ENCODE results near the gene RCOR1. TPM values are rescaled to one million over a fixed set of nuclear protein-coding genes. Genes with fewer than 3 reads are reported as not detected.

RCOR1 gene
- total RNA-seq, 1 experiment from 2014 or later, result 34.1 TPM

DNA sequence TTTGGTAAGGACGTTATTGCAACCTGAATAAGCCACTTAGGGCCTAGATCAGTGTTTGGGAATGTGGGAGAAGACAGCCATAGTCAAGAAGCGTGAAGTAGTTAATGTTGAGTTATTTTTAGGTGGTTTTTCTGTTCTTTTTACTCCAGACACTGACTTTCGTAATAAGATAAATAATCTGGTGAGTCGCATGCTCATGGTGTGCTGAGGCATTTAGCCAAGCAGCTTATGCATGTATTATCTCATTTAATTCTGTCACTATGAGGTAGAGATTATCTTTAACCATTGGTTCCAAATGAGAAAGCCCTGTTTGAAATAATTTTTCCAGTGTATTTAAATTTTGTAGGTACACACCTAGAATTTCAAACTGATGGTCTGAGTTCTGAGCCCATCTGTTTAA, 67.3 kb downstream of the RCOR1 start:
- no peak overlapping the region for H3K18ac ChIP-seq (ENCODE audit: insufficient read length, low read depth, low read length)
- no peak overlapping the region for H4K8ac ChIP-seq (replicated peaks; ENCODE audit: insufficient read length, low read depth, low read length)
- no peak overlapping the region for H3K56ac ChIP-seq (ENCODE audit: insufficient read length, low read depth, low read length)
- H3K23ac ChIP-seq (ENCODE audit: insufficient read length, low read depth, low read length), result no peak overlapping the region
- no peak overlapping the region for H4K91ac ChIP-seq (ENCODE audit: insufficient read length, low read depth, low read length)
- H3K9me3 ChIP-seq (ENCODE audit: control insufficient read depth, low read depth, low read length), result no peaks in the 10 kb centered on the region
- H3K4ac ChIP-seq (ENCODE audit: low read depth, low read length), result no peak overlapping the region
- peaks cover 10% of the 10 kb centered on the region; the same call in 1 of the 2 replicates for H3K4me1 ChIP-seq (ENCODE audit: insufficient read depth, low read length)
- no peak overlapping the region for H3T11ph ChIP-seq (ENCODE audit: low read length)
- H2BK12ac ChIP-seq (ENCODE audit: insufficient read length, low read depth, low read length), result no peak overlapping the region
- H3K27me3 ChIP-seq (ENCODE audit: insufficient read depth, low read length), result no peaks in the 10 kb centered on the region
- DNase-seq, result no peak
- Mint-ChIP-seq H3K4me3 (no peak overlapping the region), H3K27me3 (ENCODE audit: low read depth) (no peaks in the 10 kb centered on the region), H3K36me3 (ENCODE audit: insufficient read depth in 1 of 3, low read depth in 3 of 3) (no peaks in the 10 kb centered on the region; a peak in 1 of 7 replicates), H3K4me1 (peaks cover 48 to 56% of the 10 kb centered on the region in 2 experiments), H3K27ac (no peak overlapping the region), H3K9me3 (no peaks in the 10 kb centered on the region)
- H3K27ac ChIP-seq (ENCODE audit: insufficient read length, low read depth, low read length), result no peak overlapping the region
- H2BK15ac ChIP-seq (ENCODE audit: low read depth, low read length), result no peak overlapping the region
- H3K79me2 ChIP-seq (ENCODE audit: insufficient read depth, low read length), result peaks cover 18% of the 10 kb centered on the region; the same call in 1 of the 2 replicates
- no peaks in the 10 kb centered on the region for H3K23me2 ChIP-seq (ENCODE audit: insufficient read length, low read depth, low read length, poor library complexity, severe bottlenecking)
- H2BK5ac ChIP-seq (ENCODE audit: insufficient read length, low read length), result no peak overlapping the region
- no peak overlapping the region for H3K4me2 ChIP-seq (ENCODE audit: insufficient read depth, insufficient read length, low read length)
- H3K9ac ChIP-seq (ENCODE audit: extremely low read depth, insufficient read length, low read length), result no peak overlapping the region
- no peak overlapping the region for H2AK5ac ChIP-seq (ENCODE audit: insufficient read length, low read length)
- H3K79me1 ChIP-seq (ENCODE audit: insufficient read depth, low read depth, low read length, poor library complexity, severe bottlenecking), result peaks cover 2% of the 10 kb centered on the region
- H3K14ac ChIP-seq (ENCODE audit: insufficient read depth, low read length), result no peak overlapping the region
- no peak overlapping the region for H2AFZ ChIP-seq (ENCODE audit: low read length)
- no peak overlapping the region for H4K5ac ChIP-seq (ENCODE audit: insufficient read length, low read depth, low read length)
- no CpG with 5 or more reads among the region's 4 CpGs for WGBS (ENCODE audit: extremely low coverage, insufficient read length, low lambda C conversion rate)
- no peak overlapping the region for H2BK120ac ChIP-seq (ENCODE audit: low read depth, low read length, poor library complexity, severe bottlenecking)
- TF ChIP-seq, protein P1, sequence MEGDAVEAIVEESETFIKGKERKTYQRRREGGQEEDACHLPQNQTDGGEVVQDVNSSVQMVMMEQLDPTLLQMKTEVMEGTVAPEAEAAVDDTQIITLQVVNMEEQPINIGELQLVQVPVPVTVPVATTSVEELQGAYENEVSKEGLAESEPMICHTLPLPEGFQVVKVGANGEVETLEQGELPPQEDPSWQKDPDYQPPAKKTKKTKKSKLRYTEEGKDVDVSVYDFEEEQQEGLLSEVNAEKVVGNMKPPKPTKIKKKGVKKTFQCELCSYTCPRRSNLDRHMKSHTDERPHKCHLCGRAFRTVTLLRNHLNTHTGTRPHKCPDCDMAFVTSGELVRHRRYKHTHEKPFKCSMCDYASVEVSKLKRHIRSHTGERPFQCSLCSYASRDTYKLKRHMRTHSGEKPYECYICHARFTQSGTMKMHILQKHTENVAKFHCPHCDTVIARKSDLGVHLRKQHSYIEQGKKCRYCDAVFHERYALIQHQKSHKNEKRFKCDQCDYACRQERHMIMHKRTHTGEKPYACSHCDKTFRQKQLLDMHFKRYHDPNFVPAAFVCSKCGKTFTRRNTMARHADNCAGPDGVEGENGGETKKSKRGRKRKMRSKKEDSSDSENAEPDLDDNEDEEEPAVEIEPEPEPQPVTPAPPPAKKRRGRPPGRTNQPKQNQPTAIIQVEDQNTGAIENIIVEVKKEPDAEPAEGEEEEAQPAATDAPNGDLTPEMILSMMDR (conservative IDR thresholded peaks at IDR 0.05), result no peak
- H2BK20ac ChIP-seq (ENCODE audit: low read depth, low read length, poor library complexity, severe bottlenecking), result no peak overlapping the region
- no peaks in the 10 kb centered on the region for H4K20me1 ChIP-seq (ENCODE audit: control insufficient read depth, insufficient read depth, insufficient read length)
